ENCODE measurements around the gene EGR2. TPM values are rescaled to one million over a fixed set of nuclear protein-coding genes. Genes with fewer than 3 reads are reported as not detected.

EGR2 gene
- total and polyA plus RNA-seq, 8 donors: 0.42 to 2.7 (median 0.65) TPM

- no peak for ATAC-seq
- peaks cover 0 to 33% (median 6%) of the 10 kb centered on the region in 4 donors for H3K27me3 ChIP-seq
- no peak for TF ChIP-seq CTCF (IDR thresholded peaks at IDR 0.05)
Observed at GRCh38 chr10:62816076-62816330, 163 bp downstream of the EGR2 start.

GRCh38 chr10:62815381-62816075, 638 bp downstream of the EGR2 start:
- peak overlapping the region in 3 of 4 donors; percentile 79 to 93 (median 87) for H3K4me3 ChIP-seq
- 2% methylated on average over 50 to 60 of the region's 60 CpGs for WGBS, 2 donors
- peaks cover 14 to 21% (median 18%) of the 10 kb centered on the region in 3 donors for H3K4me1 ChIP-seq
- peak in 4 of 6 donors; percentile 27 to 81 (median 48) for DNase-seq
- no peak overlapping the region for H3K27ac ChIP-seq
- no peak for FAIRE-seq
- no peaks in the 10 kb centered on the region for H3K9me3 ChIP-seq
- H3K27me3 ChIP-seq: peaks cover 0 to 33% (median 4%) of the 10 kb centered on the region in 4 donors
- intact Hi-C loops (cut with DNase I): loop anchor here in 1 of 3 donors (10.0 kb wide), 1 partner anchor 221 kb away; no protein-coding TSS in a partner anchor
- no peaks in the 10 kb centered on the region for H3K36me3 ChIP-seq
- TF ChIP-seq CTCF (IDR thresholded peaks at IDR 0.05): no peak
- no peak for ATAC-seq

More at GRCh38 chr10:62816076-62816330, 163 bp downstream of the EGR2 start:
- intact Hi-C loops (cut with DNase I): loop anchor here in 1 of 3 donors (10.0 kb wide), 1 partner anchor 221 kb away; no protein-coding TSS in a partner anchor
- Histone ChIP-seq H3K36me3 (no peaks in the 10 kb centered on the region), H3K4me1 (peaks cover 14 to 21% (median 18%) of the 10 kb centered on the region in 3 donors), H3K27ac (peak overlapping the region in 3 of 4 donors; percentile 88 to 94 (median 90)), H3K9me3 (no peaks in the 10 kb centered on the region), H3K4me3 (peak overlapping the region; percentile 69 to 93 (median 83))
- FAIRE-seq (no peak), DNase-seq (no peak)
- WGBS, 2 donors: 0% methylated on average over 2 of the region's 2 CpGs

GRCh38 chr10:62814756-62815380, 1.3 kb downstream of the EGR2 start:
- peaks cover 14 to 21% (median 18%) of the 10 kb centered on the region in 3 donors for H3K4me1 ChIP-seq
- no peak for ATAC-seq
- no peak for TF ChIP-seq CTCF (IDR thresholded peaks at IDR 0.05)
- DNase-seq: peak in 2 of 6 donors; percentile 21 to 82
- 3 to 4% methylated on average over 47 to 54 of the region's 54 CpGs for WGBS, 2 donors
- no peaks in the 10 kb centered on the region for H3K9me3 ChIP-seq
- H3K4me3 ChIP-seq: peak overlapping the region in 3 of 4 donors; percentile 79 to 93 (median 87)
- H3K27me3 ChIP-seq: peaks cover 0 to 33% (median 2%) of the 10 kb centered on the region in 4 donors
- H3K36me3 ChIP-seq: no peaks in the 10 kb centered on the region
- no peak for FAIRE-seq
- no peak overlapping the region for H3K27ac ChIP-seq
- intact Hi-C loops (cut with DNase I): loop anchor here in 1 of 3 donors (10.0 kb wide), 1 partner anchor 220 kb away; no protein-coding TSS in a partner anchor

GRCh38 chr10:62813981-62814380, 2.2 kb downstream of the EGR2 start:
- DNase-seq: peak in 2 of 6 donors; percentile 17 to 62
- 79 to 91% methylated on average over 5 of the region's 5 CpGs for WGBS, 2 donors
- Histone ChIP-seq H3K9me3 (no peaks in the 10 kb centered on the region), H3K4me1 (peaks cover 14 to 21% (median 18%) of the 10 kb centered on the region in 3 donors), H3K36me3 (no peaks in the 10 kb centered on the region), H3K27ac (no peak overlapping the region), H3K4me3 (peak overlapping the region in 1 of 4 donors; percentile 87), H3K27me3 (peaks cover 0 to 29% (median 2%) of the 10 kb centered on the region in 4 donors)
- no peak for ATAC-seq
- no peak for TF ChIP-seq CTCF (IDR thresholded peaks at IDR 0.05)
- intact Hi-C loops (cut with DNase I): loop anchor here in 1 of 3 donors (10.0 kb wide), 1 partner anchor 219 kb away; no protein-coding TSS in a partner anchor
- FAIRE-seq: no peak

All from pancreas (tissue), 10 donors.